ENCODE measurements around the gene ICOS. TPM values are rescaled to one million over a fixed set of nuclear protein-coding genes. Genes with fewer than 3 reads are reported as not detected.

ICOS gene
- total and polyA plus RNA-seq, 2 of the 8 experiments (the other 6 are each of a cell fraction or from before 2014, with no cell fraction given): not detected

GRCh38 chr2:203960811-203961210 lies 24.2 kb downstream of the ICOS start:
- DNase-seq (ENCODE audit: low read depth in 1 of 2, low spot score in 2 of 2): no peak
- Histone ChIP-seq H3K4me1 (replicated peaks in 1 of 4; ENCODE audit: control insufficient read depth in 3 of 4, insufficient read depth in 4 of 4, low read length in 3 of 4) (no peaks in the 10 kb centered on the region; a peak in 2 of 7 replicates), H4K91ac (replicated peaks; ENCODE audit: insufficient read length, low read length) (no peak overlapping the region), H4K8ac (ENCODE audit: extremely low read depth, insufficient read depth, low read length) (no peak overlapping the region), H2BK120ac (replicated peaks; ENCODE audit: low read depth, low read length) (no peak overlapping the region), H3K4me2 (ENCODE audit: insufficient read depth in 1 of 2, low read depth in 2 of 2, low read length in 2 of 2) (no peak overlapping the region), H3K27ac (ENCODE audit: low read depth, low read length) (no peak overlapping the region), H3K9me3 (ENCODE audit: insufficient read depth in 2 of 2, low read depth in 1 of 2, low read length in 1 of 2) (no peaks in the 10 kb centered on the region), H3K56ac (replicated peaks; ENCODE audit: insufficient read length, low read depth, low read length) (no peak overlapping the region), H2BK5ac (ENCODE audit: low read depth, low read length) (no peak overlapping the region), H3K36me3 (ENCODE audit: control insufficient read depth in 2 of 4, insufficient read depth in 4 of 4, low read length in 3 of 4) (no peaks in the 10 kb centered on the region), H2AK5ac (ENCODE audit: low read depth, low read length) (no peak overlapping the region), H3K27me3 (replicated peaks in 1 of 4; ENCODE audit: control insufficient read depth in 3 of 4, extremely low read depth in 1 of 4, insufficient read depth in 3 of 4, low read length in 3 of 4) (no peaks in the 10 kb centered on the region), H3K14ac (ENCODE audit: insufficient read length) (no peak overlapping the region), H3K4me3 (ENCODE audit: extremely low read depth in 1 of 4, insufficient read depth in 2 of 4, low read depth in 3 of 4, low read length in 4 of 4) (no peak overlapping the region), H2BK20ac (ENCODE audit: low read length) (no peak overlapping the region), H4K20me1 (replicated peaks in 1 of 2; ENCODE audit: control insufficient read depth in 1 of 2, insufficient read depth in 2 of 2, low read length in 2 of 2) (no peaks in the 10 kb centered on the region), H3K4ac (replicated peaks; ENCODE audit: insufficient read length, low read depth, low read length) (no peak overlapping the region), H3K23me2 (ENCODE audit: low read depth, low read length) (peaks cover 1% of the 10 kb centered on the region; the same call in 1 of the 2 replicates), H3K9ac (replicated peaks in 1 of 4; ENCODE audit: extremely low read depth in 1 of 4, low read depth in 3 of 4, low read length in 3 of 4) (no peak overlapping the region), H2BK15ac (ENCODE audit: low read length) (no peak overlapping the region), H3K23ac (ENCODE audit: insufficient read length) (no peak overlapping the region), H4K5ac (ENCODE audit: insufficient read length, low read depth, low read length) (no peak overlapping the region), H2AFZ (ENCODE audit: low read length) (no peak overlapping the region), H3K79me2 (ENCODE audit: control insufficient read depth in 1 of 2, insufficient read depth in 2 of 2, low read length in 2 of 2) (no peaks in the 10 kb centered on the region), H3K18ac (ENCODE audit: extremely low read depth, low read length) (no peak overlapping the region), H3K79me1 (ENCODE audit: low read depth, low read length) (no peaks in the 10 kb centered on the region), H2BK12ac (ENCODE audit: low read depth, low read length) (no peak overlapping the region)
- no peak for TF ChIP-seq BCL11A (IDR thresholded peaks at IDR 0.05; ENCODE audit: low read depth in 2 of 2, low read length in 2 of 2)
- no peak for TF ChIP-seq NRF1 (IDR thresholded peaks at IDR 0.05; ENCODE audit: low read depth, low read length)
- no peak for TF ChIP-seq BACH1 (IDR thresholded peaks at IDR 0.05; ENCODE audit: low read length)
- TF ChIP-seq CEBPB (IDR thresholded peaks at IDR 0.05; ENCODE audit: low read depth, low read length): no peak
- 89% methylated on average over 2 of the region's 2 CpGs; no CpG with 5 or more reads in 1 of the 2 experiments for WGBS, 2 experiments (ENCODE audit: extremely low coverage in 1 of 2, insufficient coverage in 1 of 2, insufficient read length in 1 of 2, insufficient replicate concordance in 2 of 2, low coverage in 1 of 2, low lambda C conversion rate in 2 of 2, missing lambda C conversion rate in 1 of 2)
- CTCF ChIA-PET (ENCODE audit: partially characterized antibody): interaction anchor here (0.9 kb wide), 1 partner anchor 18 kb away, joined by 5 read pairs; no protein-coding TSS in a partner anchor
- POLR2A ChIA-PET (ENCODE audit: partially characterized antibody): no interaction called here
- no peak for FAIRE-seq

Data from H1 (cell line).